Nasal cavity respiratory epithelium epithelial cell of viscerocranial mucosa (primary cell): ENCODE data around the gene OR5AN1. TPM values are rescaled to one million over a fixed set of nuclear protein-coding genes. Genes with fewer than 3 reads are reported as not detected.

ENCODE experiments used
- total RNA-seq: library from RNA; depleted of rRNA; stranded (reverse); fragments of >200 nt; gene quantifications from 2 replicates; pipeline ENCODE4 v1.2.3, GENCODE V29; 2014

The OR5AN1 gene, protein sequence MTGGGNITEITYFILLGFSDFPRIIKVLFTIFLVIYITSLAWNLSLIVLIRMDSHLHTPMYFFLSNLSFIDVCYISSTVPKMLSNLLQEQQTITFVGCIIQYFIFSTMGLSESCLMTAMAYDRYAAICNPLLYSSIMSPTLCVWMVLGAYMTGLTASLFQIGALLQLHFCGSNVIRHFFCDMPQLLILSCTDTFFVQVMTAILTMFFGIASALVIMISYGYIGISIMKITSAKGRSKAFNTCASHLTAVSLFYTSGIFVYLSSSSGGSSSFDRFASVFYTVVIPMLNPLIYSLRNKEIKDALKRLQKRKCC
- not detected in 2 replicates for total RNA-seq

DNA sequence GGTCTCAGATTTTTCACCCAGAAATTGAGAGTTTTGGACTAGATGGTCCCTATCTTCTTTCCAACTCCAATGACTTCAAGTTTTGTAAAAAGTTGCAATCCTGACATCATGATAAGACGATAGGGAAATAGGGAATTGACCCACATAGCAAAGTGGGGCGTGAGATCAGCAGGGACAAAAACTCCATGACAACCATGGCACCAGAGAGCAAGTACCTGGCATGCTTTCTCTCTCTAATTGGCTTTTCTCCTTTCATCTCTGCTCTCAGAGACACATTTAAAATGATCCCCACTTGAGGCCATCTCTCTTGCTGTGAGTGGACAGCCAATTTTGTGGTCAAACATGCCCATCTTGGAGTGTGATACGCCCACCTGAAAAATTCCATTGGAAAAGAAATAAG is at the start of gene OR5AN1:
Gene OR5AN1 (plus strand): TSS at position 301 of the 400 bp plus-strand sequence. CDS start 5,564 bp downstream, outside the sequence.

Other genes starting within 250 kb of the OR5AN1 start
- gene FAM111A, start 216.0 kb upstream of the OR5AN1 start, total RNA-seq = 14.0 and 28.5 TPM in 2 replicates
- 1.7 and 14.5 TPM in 2 replicates for gene DTX4, start 186.8 kb upstream of the OR5AN1 start, total RNA-seq
- gene MPEG1, start 146.0 kb upstream of the OR5AN1 start, total RNA-seq = not detected in 2 replicates
- not detected in 2 replicates for gene OR5A2, start 67.5 kb downstream of the OR5AN1 start, total RNA-seq
- not detected in 2 replicates for gene OR5A1, start 77.6 kb downstream of the OR5AN1 start, total RNA-seq
- not detected in 2 replicates for gene OR4D6, start 98.1 kb downstream of the OR5AN1 start, total RNA-seq
- not detected in 2 replicates for gene OR4D10, start 114.4 kb downstream of the OR5AN1 start, total RNA-seq
- gene OR4D11, start 144.7 kb downstream of the OR5AN1 start, total RNA-seq = not detected in 2 replicates
- not detected in 2 replicates for gene OR4D9, start 152.6 kb downstream of the OR5AN1 start, total RNA-seq